GM21737 (cell line): Measurements from ENCODE around the gene MOAP1.
"Not testable (repeated sequence)": the region's sequence is repeated elsewhere in the genome, so short reads cannot be mapped to it uniquely, and the experiment has no call there.

ENCODE experiments used
- ATAC-seq: cut with Tn5 transposase; IDR thresholded peaks from one replicate; pipeline ENCODE4 v1.9.1; 2021; ENCODE audit warnings: mild to moderate bottlenecking, moderate library complexity; ENCODE audit not compliant: unreplicated experiment

MOAP1 gene

DNA sequence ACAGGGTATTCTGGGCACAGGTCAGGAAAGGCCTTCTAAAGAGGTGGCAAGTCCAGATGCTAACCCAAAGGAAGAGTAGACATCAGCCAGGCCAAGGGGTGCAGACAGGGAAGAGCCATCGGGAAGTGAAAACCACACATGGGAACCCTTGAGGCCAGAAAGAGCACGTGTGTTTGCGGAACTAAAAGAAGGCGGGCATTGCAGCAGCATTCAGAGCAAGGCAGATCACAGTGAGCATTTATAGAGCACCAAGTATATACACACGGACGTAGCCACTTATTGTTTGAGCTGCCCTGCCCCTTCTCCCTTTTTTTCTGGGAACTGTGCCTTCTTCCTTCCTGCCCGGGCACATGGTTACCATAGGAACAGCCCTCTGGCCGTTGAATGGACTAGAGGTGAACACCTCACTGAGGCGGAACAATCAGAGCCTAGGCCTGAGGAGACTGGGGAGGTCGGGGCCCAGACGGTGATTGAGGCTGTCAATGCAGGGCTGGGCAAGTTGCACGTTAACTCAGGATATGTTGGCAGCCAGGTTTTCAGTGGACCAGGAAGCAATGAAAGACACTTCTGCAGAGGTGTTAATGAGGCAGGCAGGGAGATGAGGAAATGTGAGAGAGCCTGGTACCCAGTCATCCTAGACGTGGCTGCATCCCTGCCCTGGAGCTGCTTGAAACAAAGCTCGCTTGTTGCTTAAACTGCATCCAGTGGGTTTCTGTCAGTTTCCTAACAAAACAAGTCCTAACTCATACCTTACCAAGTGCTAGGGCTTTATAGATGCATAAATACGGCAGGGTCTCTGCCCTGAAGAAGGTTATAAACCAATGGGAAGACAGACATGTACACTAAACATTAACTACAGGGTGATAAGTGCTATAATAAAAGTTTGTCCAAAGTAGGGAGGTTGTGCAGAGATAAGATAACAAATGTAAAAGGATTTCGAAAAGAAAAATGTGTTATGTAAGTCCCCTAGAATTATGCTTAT lies 34.2 kb downstream of the MOAP1 start:
- no peak for ATAC-seq

GRCh38 chr14:93148979-93149378 lies 35.7 kb downstream of the MOAP1 start:
- no peak for ATAC-seq

- ATAC-seq: no peak
Measured at GRCh38 chr14:93146119-93146518, 38.6 kb downstream of the MOAP1 start.

GRCh38 chr14:93142854-93143652 lies 41.6 kb downstream of the MOAP1 start:
- no peak for ATAC-seq

- no peak for ATAC-seq
Measured at GRCh38 chr14:93137864-93138263, 46.8 kb downstream of the MOAP1 start.

DNA sequence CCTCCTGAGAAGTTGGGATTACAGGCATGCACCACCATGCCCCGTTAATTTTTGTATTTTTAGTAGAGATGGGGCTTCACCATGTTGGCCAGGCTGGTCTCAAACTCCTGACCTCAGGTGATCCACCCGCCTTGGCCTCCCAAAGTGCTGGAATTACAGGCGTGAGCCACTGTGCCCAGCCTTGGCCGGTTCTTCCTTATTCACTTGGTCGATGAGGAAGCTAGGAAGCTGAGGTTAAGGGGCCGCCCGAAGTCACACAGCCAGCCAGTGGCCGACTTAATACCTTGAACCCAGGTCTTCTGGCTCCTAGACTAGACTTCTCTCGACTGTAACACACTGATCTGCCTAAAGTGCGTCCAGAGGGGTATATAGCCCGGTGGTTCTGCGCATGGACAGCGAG lies 48.2 kb downstream of the MOAP1 start:
- ATAC-seq: not testable (repeated sequence)

DNA sequence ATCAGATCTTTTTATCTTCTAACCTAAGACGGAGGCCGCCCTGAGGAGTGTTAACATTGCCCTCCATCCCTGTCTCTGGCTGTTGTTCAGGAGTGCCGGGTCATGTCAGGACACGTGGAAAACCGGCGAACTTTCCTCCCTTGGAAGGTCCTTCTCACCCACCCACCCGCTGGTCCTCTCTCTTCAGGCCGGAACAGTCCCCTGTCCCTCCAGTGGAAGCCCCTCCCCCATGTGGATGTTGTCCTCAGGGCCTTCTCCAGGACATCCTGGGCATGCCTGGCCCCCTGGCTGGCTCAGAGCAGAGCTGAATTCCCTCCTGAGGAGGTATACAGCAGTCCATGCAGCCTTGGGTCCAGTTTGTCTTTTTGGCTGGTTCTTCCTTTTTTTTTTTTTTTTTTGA lies 48.7 kb downstream of the MOAP1 start:
- ATAC-seq: no peak

- no peak for ATAC-seq
Measured at GRCh38 chr14:93135399-93135798, 49.3 kb downstream of the MOAP1 start.

DNA sequence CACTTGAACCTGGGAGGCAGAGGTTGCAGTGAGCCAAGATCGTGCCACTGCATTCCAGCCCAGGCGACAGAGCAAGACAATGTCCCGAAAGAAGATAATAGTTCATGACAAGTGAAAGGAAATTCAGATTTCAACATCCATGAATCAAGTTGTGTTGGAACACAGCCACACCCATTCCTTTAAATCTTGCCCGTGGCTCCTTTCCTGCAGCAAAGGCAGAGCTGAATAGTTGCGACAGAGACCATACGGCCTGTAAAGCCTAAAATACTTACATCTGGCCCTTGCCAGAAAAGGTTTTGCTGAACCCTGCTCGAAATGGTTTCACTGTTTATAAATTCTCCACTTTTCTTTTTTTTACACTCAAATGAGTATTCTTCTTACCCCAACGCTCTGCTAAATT lies 51.2 kb downstream of the MOAP1 start:
- no peak for ATAC-seq

DNA sequence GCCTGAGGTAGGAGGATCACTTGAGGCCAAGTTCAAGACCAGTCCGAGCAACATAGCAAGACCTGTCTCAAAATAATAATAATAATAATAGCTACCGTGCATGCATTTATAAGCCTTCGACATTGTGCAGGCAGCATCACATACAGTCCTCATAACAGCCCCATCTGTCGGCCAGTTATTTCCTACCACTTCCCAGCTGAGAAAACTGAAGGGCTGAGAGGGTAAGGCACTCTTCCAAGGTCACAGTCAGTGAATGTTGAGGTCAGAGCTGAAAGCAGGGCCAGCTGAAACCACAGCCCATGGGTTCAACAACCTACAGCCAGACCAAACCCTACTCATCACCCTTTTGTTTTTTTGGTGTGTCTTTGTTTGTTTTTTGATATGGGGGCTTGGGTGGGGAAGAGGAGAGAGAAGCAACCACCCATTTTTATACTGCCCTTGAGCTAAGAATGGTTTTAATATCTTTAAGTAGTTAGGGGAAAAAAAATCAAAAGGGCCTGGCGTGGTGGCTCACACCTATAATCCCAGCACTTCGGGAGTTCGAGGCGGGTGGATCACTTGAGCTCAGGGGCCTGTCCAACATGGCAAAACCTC lies 52.1 kb downstream of the MOAP1 start:
- ATAC-seq: no peak
